GM23248 (cell line): ENCODE measurements around the gene RSBN1L. TPM values are rescaled to one million over a fixed set of nuclear protein-coding genes. Genes with fewer than 3 reads are reported as not detected.

Experiments
- DNase-seq: peaks from one replicate; pipeline ENCODE4 v3.0.0-alpha.2; 2015
- H2AFZ ChIP-seq: fragments of 200-600 bp; sonication (generic); 2 replicates; pipeline ENCODE4 v1.6.1; 2016; ENCODE audit warnings: antibody characterized with exemption
- H3F3A ChIP-seq: fragments of 200-600 bp; sonication (generic); 2 replicates; pipeline ENCODE4 v1.6.1; 2016; ENCODE audit warnings: mild to moderate bottlenecking, antibody characterized with exemption, mixed run types; ENCODE audit not compliant: insufficient read depth
- H3K27ac ChIP-seq: fragments of 200-600 bp; sonication (generic); 2 replicates; pipeline ENCODE4 v1.5.1; 2016; ENCODE audit warnings: mild to moderate bottlenecking
- H3K27me3 ChIP-seq: fragments of 200-600 bp; sonication (generic); replicated peaks from 2 replicates; pipeline ENCODE4 v1.6.1; 2016; ENCODE audit warnings: mild to moderate bottlenecking; ENCODE audit not compliant: insufficient read depth
- H3K36me3 ChIP-seq: fragments of 200-600 bp; sonication (generic); 2 replicates; pipeline ENCODE4 v1.6.1; 2016; ENCODE audit warnings: low read depth, mild to moderate bottlenecking
- H3K4me1 ChIP-seq: fragments of 200-600 bp; sonication (generic); 2 replicates; pipeline ENCODE4 v1.6.1; 2016; ENCODE audit warnings: mild to moderate bottlenecking; ENCODE audit not compliant: insufficient read depth
- H3K4me2 ChIP-seq: fragments of 200-600 bp; sonication (generic); one replicate; pipeline ENCODE4 v1.6.1; 2016; ENCODE audit warnings: mild to moderate bottlenecking; ENCODE audit not compliant: unreplicated experiment
- H3K4me3 ChIP-seq: fragments of 200-600 bp; sonication (generic); 2 replicates; pipeline ENCODE4 v1.5.1; 2016; ENCODE audit warnings: mild to moderate bottlenecking
- H3K79me2 ChIP-seq: fragments of 200-600 bp; sonication (generic); 2 replicates; pipeline ENCODE4 v1.6.1; 2016; ENCODE audit warnings: mild to moderate bottlenecking; ENCODE audit not compliant: insufficient read depth
- H3K9ac ChIP-seq: fragments of 200-600 bp; sonication (generic); 2 replicates; pipeline ENCODE4 v1.6.1; 2016; ENCODE audit warnings: mild to moderate bottlenecking
- H3K9me2 ChIP-seq: fragments of 200-600 bp; sonication (generic); 2 replicates; pipeline ENCODE4 v1.6.1; 2016; ENCODE audit warnings: mixed run types, mild to moderate bottlenecking, moderate library complexity; ENCODE audit not compliant: insufficient read depth
- H3K9me3 ChIP-seq: fragments of 200-600 bp; sonication (generic); one replicate; pipeline ENCODE4 v1.6.1; 2017; ENCODE audit warnings: low read depth
- H4K20me1 ChIP-seq: fragments of 200-600 bp; sonication (generic); 2 replicates; pipeline ENCODE4 v1.6.0; 2016; ENCODE audit not compliant: insufficient read depth
- EZH2 ChIP-seq: fragments of 200-600 bp; sonication (generic); IDR thresholded peaks from 2 replicates; pipeline ENCODE4 v1.6.1; 2018; ENCODE audit warnings: antibody characterized with exemption, mild to moderate bottlenecking; ENCODE audit not compliant: insufficient read depth, poor library complexity, severe bottlenecking
- EZH2phosphoT487 ChIP-seq: fragments of 200-600 bp; sonication (generic); IDR thresholded peaks from 2 replicates; pipeline ENCODE4 v1.6.1; 2018; ENCODE audit warnings: antibody characterized with exemption, moderate library complexity, mild to moderate bottlenecking, low read depth; ENCODE audit not compliant: insufficient read depth
- WGBS, 2 experiments: methylation state at CpG; one replicate each; pipeline ENCODE4 v1.1.6; 2015 to 2017; ENCODE audit warnings: low lambda C conversion rate in 2 of 2, low coverage in 1 of 2; ENCODE audit errors: missing lambda C conversion rate in 2 of 2; 5-methylcytosine and 5-hydroxymethylcytosine counted together
- in situ Hi-C: fragments of 300-500 bp; cut with MboI; formaldehyde crosslinking; loops from 2 replicates; pipeline ENCODE4 v1.15.0; 2020
- polyA plus RNA-seq: library from polyadenylated mRNA; unstranded; fragments of >200 nt; fragmentation: Nextera tagmentation; extraction: Ambion mirVana; gene quantifications from 2 replicates; pipeline ENCODE4 v1.2.1, GENCODE V29; 2016
- total RNA-seq: library from RNA; depleted of rRNA; stranded (reverse); fragments of >200 nt; shearing (Covaris generic); gene quantifications from 2 replicates; pipeline ENCODE4 v1.2.3, GENCODE V29; 2014

The RSBN1L gene
- total and polyA plus RNA-seq, 2 experiments from 2014 or later, result 2.5 to 13.3 TPM

- Histone ChIP-seq H3K79me2 (peaks cover 87% of the 10 kb centered on the region), H3K4me3 (no peak overlapping the region), H3K27ac (no peak overlapping the region), H4K20me1 (no peaks in the 10 kb centered on the region), H3F3A (no peaks in the 10 kb centered on the region), H3K9me3 (no peaks in the 10 kb centered on the region), H2AFZ (no peak overlapping the region), H3K9ac (no peak overlapping the region), H3K9me2 (no peaks in the 10 kb centered on the region), H3K36me3 (no peaks in the 10 kb centered on the region), H3K4me1 (no peaks in the 10 kb centered on the region), H3K27me3 (no peaks in the 10 kb centered on the region), H3K4me2 (no peak overlapping the region)
- no peak for DNase-seq
- in situ Hi-C loops, result no loop called here
- no peak for TF ChIP-seq EZH2phosphoT487
- no peak for TF ChIP-seq EZH2
- 70 to 89% methylated on average over 2 of the region's 2 CpGs for WGBS, 2 experiments
These were observed 127.5 kb downstream of the RSBN1L start for GRCh38 chr7:77823787-77824186.

- Histone ChIP-seq H3K27me3 (no peaks in the 10 kb centered on the region), H2AFZ (no peak overlapping the region), H3K36me3 (no peaks in the 10 kb centered on the region), H4K20me1 (no peaks in the 10 kb centered on the region), H3K9me3 (no peaks in the 10 kb centered on the region), H3K4me3 (no peak overlapping the region), H3K4me1 (no peaks in the 10 kb centered on the region), H3K4me2 (no peak overlapping the region), H3K9me2 (no peaks in the 10 kb centered on the region), H3K9ac (no peak overlapping the region), H3K27ac (no peak overlapping the region), H3K79me2 (peaks cover 86% of the 10 kb centered on the region), H3F3A (no peaks in the 10 kb centered on the region)
- WGBS, 2 experiments, result 96 to 100% methylated on average over 5 of the region's 5 CpGs
- in situ Hi-C loops, result no loop called here
- no peak for DNase-seq
- no peak for TF ChIP-seq EZH2phosphoT487
- TF ChIP-seq EZH2, result no peak
These were observed 128.4 kb downstream of the RSBN1L start for GRCh38 chr7:77824636-77825035.

GRCh38 chr7:77825131-77825530 lies 128.9 kb downstream of the RSBN1L start:
- H3K9me2 ChIP-seq, result no peaks in the 10 kb centered on the region
- in situ Hi-C loops, result no loop called here
- H4K20me1 ChIP-seq, result no peaks in the 10 kb centered on the region
- no peak for DNase-seq
- TF ChIP-seq EZH2 (no peak), EZH2phosphoT487 (no peak)
- no peaks in the 10 kb centered on the region for H3K4me1 ChIP-seq
- no peak overlapping the region for H3K4me2 ChIP-seq
- no peaks in the 10 kb centered on the region for H3K36me3 ChIP-seq
- H3F3A ChIP-seq, result no peaks in the 10 kb centered on the region
- H3K27ac ChIP-seq, result no peak overlapping the region
- no peaks in the 10 kb centered on the region for H3K27me3 ChIP-seq
- no peak overlapping the region for H3K4me3 ChIP-seq
- 97 to 100% methylated on average over 3 of the region's 3 CpGs for WGBS, 2 experiments
- peaks cover 86% of the 10 kb centered on the region for H3K79me2 ChIP-seq
- no peak overlapping the region for H3K9ac ChIP-seq
- H2AFZ ChIP-seq, result no peak overlapping the region
- H3K9me3 ChIP-seq, result no peaks in the 10 kb centered on the region

GRCh38 chr7:77826300-77826699 lies 130.0 kb downstream of the RSBN1L start:
- no peaks in the 10 kb centered on the region for H3K9me2 ChIP-seq
- DNase-seq, result no peak
- no peaks in the 10 kb centered on the region for H3K9me3 ChIP-seq
- H2AFZ ChIP-seq, result no peak overlapping the region
- H3K27ac ChIP-seq, result no peak overlapping the region
- 94 to 100% methylated on average over 2 of the region's 2 CpGs for WGBS, 2 experiments
- no peak overlapping the region for H3K4me3 ChIP-seq
- peaks cover 77% of the 10 kb centered on the region for H3K79me2 ChIP-seq
- H4K20me1 ChIP-seq, result no peaks in the 10 kb centered on the region
- H3K36me3 ChIP-seq, result no peaks in the 10 kb centered on the region
- H3F3A ChIP-seq, result no peaks in the 10 kb centered on the region
- H3K27me3 ChIP-seq, result no peaks in the 10 kb centered on the region
- in situ Hi-C loops, result no loop called here
- TF ChIP-seq EZH2, result no peak
- no peak for TF ChIP-seq EZH2phosphoT487
- H3K4me2 ChIP-seq, result no peak overlapping the region
- no peak overlapping the region for H3K9ac ChIP-seq
- H3K4me1 ChIP-seq, result no peaks in the 10 kb centered on the region

- Histone ChIP-seq H3K9me2 (no peaks in the 10 kb centered on the region), H3K4me1 (peaks cover 3% of the 10 kb centered on the region), H3K79me2 (peaks cover 64% of the 10 kb centered on the region), H3F3A (peaks cover 2% of the 10 kb centered on the region; the same call in 1 of the 2 replicates), H3K9me3 (no peaks in the 10 kb centered on the region), H2AFZ (no peak overlapping the region), H3K36me3 (no peaks in the 10 kb centered on the region), H3K4me2 (no peak overlapping the region), H3K27me3 (no peaks in the 10 kb centered on the region), H3K4me3 (no peak overlapping the region), H4K20me1 (no peaks in the 10 kb centered on the region), H3K9ac (no peak overlapping the region), H3K27ac (no peak overlapping the region)
- TF ChIP-seq EZH2, result no peak
- TF ChIP-seq EZH2phosphoT487, result no peak
- in situ Hi-C loops, result no loop called here
- DNase-seq, result no peak
- 96 to 97% methylated on average over 2 of the region's 2 CpGs for WGBS, 2 experiments
These were observed 131.7 kb downstream of the RSBN1L start for GRCh38 chr7:77827999-77828398.
